GM12878 (cell line): ENCODE measurements around the gene PPT1. TPM values are rescaled to one million over a fixed set of nuclear protein-coding genes. Genes with fewer than 3 reads are reported as not detected.

Source experiments
- BCL11A ChIP-seq: IDR thresholded peaks from 2 replicates; pipeline ENCODE4 v1.6.1; 2011; ENCODE audit warnings: low read depth, low read length
- BMI1 ChIP-seq: fragments of 450-650 bp; IDR thresholded peaks from 2 replicates; pipeline ENCODE4 v1.6.1; 2016; ENCODE audit warnings: mild to moderate bottlenecking, moderate library complexity, borderline replicate concordance
- CEBPB ChIP-seq, 2 experiments: fragments of 150-350 bp in 1 of 2; IDR thresholded peaks; 2 replicates each; pipeline ENCODE4 v1.6.1; 2012 to 2014; ENCODE audit warnings: low read depth in 2 of 2, low read length in 2 of 2, borderline replicate concordance in 1 of 2, inconsistent platforms in 1 of 2
- CREM ChIP-seq: IDR thresholded peaks from 2 replicates; pipeline ENCODE4 v1.6.1; 2014; ENCODE audit warnings: antibody characterized with exemption, low read depth
- EZH2 ChIP-seq: IDR thresholded peaks from 2 replicates; pipeline ENCODE4 v1.6.1; 2012; ENCODE audit warnings: low read depth, mild to moderate bottlenecking, control low read depth, inconsistent platforms, low read length, borderline replicate concordance; ENCODE audit not compliant: control insufficient read depth
- FOS ChIP-seq: IDR thresholded peaks from 3 replicates; pipeline ENCODE4 v1.6.1; 2011; ENCODE audit warnings: borderline replicate concordance; ENCODE audit not compliant: insufficient read length; ENCODE audit errors: extremely low read depth
- FOXM1 ChIP-seq: IDR thresholded peaks from 2 replicates; pipeline ENCODE4 v1.6.1; 2012; ENCODE audit warnings: low read depth, mild to moderate bottlenecking, inconsistent platforms, low read length, moderate library complexity
- HDGF ChIP-seq: fragments of 450-650 bp; IDR thresholded peaks from 2 replicates; pipeline ENCODE4 v1.6.1; 2016; ENCODE audit warnings: antibody characterized with exemption
- JUNB ChIP-seq: IDR thresholded peaks from 2 replicates; pipeline ENCODE4 v1.6.1; 2016; ENCODE audit warnings: antibody characterized with exemption, mild to moderate bottlenecking
- JUND ChIP-seq: IDR thresholded peaks from 2 replicates; pipeline ENCODE4 v1.6.1; 2012; ENCODE audit warnings: low read depth, mild to moderate bottlenecking, low read length, improper control_type of control experiment, moderate library complexity
- KAT2A ChIP-seq: conservative IDR thresholded peaks from 2 replicates; pipeline ENCODE4 v1.6.1; 2011; ENCODE audit warnings: low read depth, low read length; ENCODE audit not compliant: control insufficient read depth
- POLR2AphosphoS5 ChIP-seq: IDR thresholded peaks from 2 replicates; pipeline ENCODE4 v1.6.1; 2011; ENCODE audit warnings: mild to moderate bottlenecking, low read length, inconsistent platforms
- RFX5 ChIP-seq: IDR thresholded peaks from 2 replicates; pipeline ENCODE4 v1.6.1; 2011; ENCODE audit warnings: low read depth, low read length, improper control_type of control experiment
- SREBF2 ChIP-seq: IDR thresholded peaks from 2 replicates; pipeline ENCODE4 v1.6.1; 2012; ENCODE audit warnings: mild to moderate bottlenecking, low read length
- STAT1 ChIP-seq: fragments of 450-650 bp; conservative IDR thresholded peaks from 2 replicates; pipeline ENCODE4 v1.6.1; 2014; ENCODE audit warnings: antibody characterized with exemption, mild to moderate bottlenecking
- STAT3 ChIP-seq: IDR thresholded peaks from 2 replicates; pipeline ENCODE4 v1.6.1; 2011; ENCODE audit warnings: low read depth, low read length, improper control_type of control experiment
- polyA plus RNA-seq, 11 experiments: library from polyadenylated mRNA; depleted of rRNA in 4 of 11; unstranded in 6 of 11; stranded (reverse) in 5 of 11; fragments of >200 nt; fragmentation: Nextera tagmentation in 4 of 11; fragmentation: Illumina TruSeq in 1 of 11; extraction: Ambion mirVana in 4 of 11; extraction: Trizol in 1 of 11; gene quantifications; 1 replicate in 1 of 11; 2 replicates in 10 of 11; pipeline versions ENCODE4 v1.2.1 to v1.2.3, GENCODE V29; 2011 to 2016; ENCODE audit warnings: inconsistent platforms in 2 of 11, missing spikeins in 2 of 11, low read depth in 1 of 11
- total RNA-seq, 4 experiments: library from RNA; depleted of rRNA in 3 of 4; stranded (reverse); fragments of >200 nt in 3 of 4; fragmentation: Illumina TruSeq in 1 of 4; extraction: Trizol in 1 of 4; gene quantifications; 2 replicates each; pipeline versions ENCODE4 v1.2.1 to v1.2.3, GENCODE V29; 2013 to 2021
- TF ChIP-seq, protein P1 (sequence below): fragments of 450-650 bp; IDR thresholded peaks from 2 replicates; pipeline ENCODE4 v1.6.1; 2017; ENCODE audit warnings: mild to moderate bottlenecking, moderate library complexity
- TF ChIP-seq, protein P2 (sequence below): fragments of 450-650 bp; IDR thresholded peaks from 2 replicates; pipeline ENCODE4 v1.6.1; 2017; ENCODE audit warnings: borderline replicate concordance
- TF ChIP-seq, protein P3 (sequence below): fragments of 450-650 bp; IDR thresholded peaks from 2 replicates; pipeline ENCODE4 v1.6.1; 2016; ENCODE audit warnings: mild to moderate bottlenecking
- TF ChIP-seq, protein P4 (sequence below): IDR thresholded peaks from 2 replicates; pipeline ENCODE4 v1.6.1; 2012; ENCODE audit warnings: low read length, inconsistent platforms

Gene PPT1
- total and polyA plus RNA-seq, 10 of the 15 experiments (the other 5 are each of a cell fraction or from before 2014, with no cell fraction given) = 50.4 to 147 (median 103) TPM

DNA sequence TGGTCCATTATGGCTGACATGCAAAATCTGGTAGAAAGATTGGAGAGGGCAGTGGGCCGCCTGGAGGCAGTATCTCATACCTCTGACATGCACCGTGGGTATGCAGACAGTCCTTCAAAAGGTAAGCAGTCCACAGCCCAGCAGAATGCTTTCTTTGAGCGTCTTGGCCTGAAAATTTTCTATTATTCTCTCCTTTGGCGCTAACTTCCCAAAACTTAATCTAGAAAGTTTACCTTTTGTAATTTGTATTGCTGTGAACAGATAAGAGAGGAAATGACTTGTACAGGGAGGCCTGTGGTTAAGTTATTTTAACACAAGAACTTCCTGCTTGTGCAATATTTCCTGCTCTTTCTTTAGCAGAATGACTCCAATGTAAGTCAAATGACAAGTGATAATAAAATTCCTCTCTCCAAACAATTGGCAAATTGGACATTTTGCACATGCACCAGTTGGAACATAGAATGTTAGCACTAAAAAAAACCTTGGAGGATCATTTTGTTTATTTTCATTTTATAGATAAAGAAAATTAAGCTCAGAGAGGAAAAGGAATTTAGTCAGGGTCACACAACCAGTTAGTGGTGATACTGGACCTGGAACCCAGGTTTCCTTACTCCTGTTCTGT is 37.6 kb downstream of the PPT1 start (continued):
- TF ChIP-seq, protein P1, sequence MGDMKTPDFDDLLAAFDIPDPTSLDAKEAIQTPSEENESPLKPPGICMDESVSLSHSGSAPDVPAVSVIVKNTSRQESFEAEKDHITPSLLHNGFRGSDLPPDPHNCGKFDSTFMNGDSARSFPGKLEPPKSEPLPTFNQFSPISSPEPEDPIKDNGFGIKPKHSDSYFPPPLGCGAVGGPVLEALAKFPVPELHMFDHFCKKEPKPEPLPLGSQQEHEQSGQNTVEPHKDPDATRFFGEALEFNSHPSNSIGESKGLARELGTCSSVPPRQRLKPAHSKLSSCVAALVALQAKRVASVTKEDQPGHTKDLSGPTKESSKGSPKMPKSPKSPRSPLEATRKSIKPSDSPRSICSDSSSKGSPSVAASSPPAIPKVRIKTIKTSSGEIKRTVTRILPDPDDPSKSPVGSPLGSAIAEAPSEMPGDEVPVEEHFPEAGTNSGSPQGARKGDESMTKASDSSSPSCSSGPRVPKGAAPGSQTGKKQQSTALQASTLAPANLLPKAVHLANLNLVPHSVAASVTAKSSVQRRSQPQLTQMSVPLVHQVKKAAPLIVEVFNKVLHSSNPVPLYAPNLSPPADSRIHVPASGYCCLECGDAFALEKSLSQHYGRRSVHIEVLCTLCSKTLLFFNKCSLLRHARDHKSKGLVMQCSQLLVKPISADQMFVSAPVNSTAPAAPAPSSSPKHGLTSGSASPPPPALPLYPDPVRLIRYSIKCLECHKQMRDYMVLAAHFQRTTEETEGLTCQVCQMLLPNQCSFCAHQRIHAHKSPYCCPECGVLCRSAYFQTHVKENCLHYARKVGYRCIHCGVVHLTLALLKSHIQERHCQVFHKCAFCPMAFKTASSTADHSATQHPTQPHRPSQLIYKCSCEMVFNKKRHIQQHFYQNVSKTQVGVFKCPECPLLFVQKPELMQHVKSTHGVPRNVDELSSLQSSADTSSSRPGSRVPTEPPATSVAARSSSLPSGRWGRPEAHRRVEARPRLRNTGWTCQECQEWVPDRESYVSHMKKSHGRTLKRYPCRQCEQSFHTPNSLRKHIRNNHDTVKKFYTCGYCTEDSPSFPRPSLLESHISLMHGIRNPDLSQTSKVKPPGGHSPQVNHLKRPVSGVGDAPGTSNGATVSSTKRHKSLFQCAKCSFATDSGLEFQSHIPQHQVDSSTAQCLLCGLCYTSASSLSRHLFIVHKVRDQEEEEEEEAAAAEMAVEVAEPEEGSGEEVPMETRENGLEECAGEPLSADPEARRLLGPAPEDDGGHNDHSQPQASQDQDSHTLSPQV = no peak
- TF ChIP-seq, protein P2, sequence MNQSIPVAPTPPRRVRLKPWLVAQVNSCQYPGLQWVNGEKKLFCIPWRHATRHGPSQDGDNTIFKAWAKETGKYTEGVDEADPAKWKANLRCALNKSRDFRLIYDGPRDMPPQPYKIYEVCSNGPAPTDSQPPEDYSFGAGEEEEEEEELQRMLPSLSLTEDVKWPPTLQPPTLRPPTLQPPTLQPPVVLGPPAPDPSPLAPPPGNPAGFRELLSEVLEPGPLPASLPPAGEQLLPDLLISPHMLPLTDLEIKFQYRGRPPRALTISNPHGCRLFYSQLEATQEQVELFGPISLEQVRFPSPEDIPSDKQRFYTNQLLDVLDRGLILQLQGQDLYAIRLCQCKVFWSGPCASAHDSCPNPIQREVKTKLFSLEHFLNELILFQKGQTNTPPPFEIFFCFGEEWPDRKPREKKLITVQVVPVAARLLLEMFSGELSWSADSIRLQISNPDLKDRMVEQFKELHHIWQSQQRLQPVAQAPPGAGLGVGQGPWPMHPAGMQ = no peak
- TF ChIP-seq EZH2 (no peak), FOXM1 (no peak), POLR2AphosphoS5 (no peak), JUND (no peak), RFX5 (no peak), KAT2A (no peak), SREBF2 (no peak), STAT1 (no peak), BCL11A (peak; percentile 18; the same call in 1 of the 2 replicates), STAT3 (no peak), CREM (peak; percentile 34; the same call in 1 of the 2 replicates), HDGF (no peak), FOS (no peak), BMI1 (no peak), JUNB (peak; percentile 41), CEBPB (IDR thresholded peaks at IDR 0.05; ENCODE audit: borderline replicate concordance in 1 of 2, low read depth in 2 of 2, low read length in 2 of 2) (peak; percentile 51 to 70; a peak in 1 of 4 replicates)
- TF ChIP-seq, protein P3, sequence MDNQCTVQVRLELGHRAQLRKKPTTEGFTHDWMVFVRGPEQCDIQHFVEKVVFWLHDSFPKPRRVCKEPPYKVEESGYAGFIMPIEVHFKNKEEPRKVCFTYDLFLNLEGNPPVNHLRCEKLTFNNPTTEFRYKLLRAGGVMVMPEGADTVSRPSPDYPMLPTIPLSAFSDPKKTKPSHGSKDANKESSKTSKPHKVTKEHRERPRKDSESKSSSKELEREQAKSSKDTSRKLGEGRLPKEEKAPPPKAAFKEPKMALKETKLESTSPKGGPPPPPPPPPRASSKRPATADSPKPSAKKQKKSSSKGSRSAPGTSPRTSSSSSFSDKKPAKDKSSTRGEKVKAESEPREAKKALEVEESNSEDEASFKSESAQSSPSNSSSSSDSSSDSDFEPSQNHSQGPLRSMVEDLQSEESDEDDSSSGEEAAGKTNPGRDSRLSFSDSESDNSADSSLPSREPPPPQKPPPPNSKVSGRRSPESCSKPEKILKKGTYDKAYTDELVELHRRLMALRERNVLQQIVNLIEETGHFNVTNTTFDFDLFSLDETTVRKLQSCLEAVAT = no peak
- TF ChIP-seq, protein P4, sequence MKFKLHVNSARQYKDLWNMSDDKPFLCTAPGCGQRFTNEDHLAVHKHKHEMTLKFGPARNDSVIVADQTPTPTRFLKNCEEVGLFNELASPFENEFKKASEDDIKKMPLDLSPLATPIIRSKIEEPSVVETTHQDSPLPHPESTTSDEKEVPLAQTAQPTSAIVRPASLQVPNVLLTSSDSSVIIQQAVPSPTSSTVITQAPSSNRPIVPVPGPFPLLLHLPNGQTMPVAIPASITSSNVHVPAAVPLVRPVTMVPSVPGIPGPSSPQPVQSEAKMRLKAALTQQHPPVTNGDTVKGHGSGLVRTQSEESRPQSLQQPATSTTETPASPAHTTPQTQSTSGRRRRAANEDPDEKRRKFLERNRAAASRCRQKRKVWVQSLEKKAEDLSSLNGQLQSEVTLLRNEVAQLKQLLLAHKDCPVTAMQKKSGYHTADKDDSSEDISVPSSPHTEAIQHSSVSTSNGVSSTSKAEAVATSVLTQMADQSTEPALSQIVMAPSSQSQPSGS = peak; percentile 40; the same call in 1 of the 2 replicates
